Measurements from ENCODE around the gene ISOC2. TPM values are rescaled to one million over a fixed set of nuclear protein-coding genes. Genes with fewer than 3 reads are reported as not detected.
A peak's percentile ranks its signal among the peaks of the same experiment; 100 is the strongest.

ISOC2 gene
- total and polyA plus RNA-seq, 9 of the 15 experiments (the other 6 are each of a cell fraction or from before 2014, with no cell fraction given) = 1.2 to 229 (median 58.3) TPM

- TF ChIP-seq CHD1 (IDR thresholded peaks at IDR 0.05; ENCODE audit: low read length) (peak; percentile 99), HOMEZ (CRISPR knock-in tag; IDR thresholded peaks at IDR 0.05) (no peak), ATF6 (CRISPR knock-in tag; IDR thresholded peaks at IDR 0.05) (peak; percentile 3; the same call in 1 of the 2 replicates), SP2 (IDR thresholded peaks at IDR 0.05; ENCODE audit: extremely low read depth, low read depth, low read length, poor library complexity, severe bottlenecking) (peak; percentile 79), ARID4B (CRISPR knock-in tag; IDR thresholded peaks at IDR 0.05) (peak; percentile 85; the same call in 1 of the 2 replicates), KHSRP (IDR thresholded peaks at IDR 0.05) (no peak), PHF20 (IDR thresholded peaks at IDR 0.05; ENCODE audit: partially characterized antibody) (peak; percentile 79), TEAD1 (CRISPR knock-in tag; IDR thresholded peaks at IDR 0.05) (peak in 1 of 2 experiments; percentile 67; a peak in 1 of 4 replicates), MNT (conservative IDR thresholded peaks at IDR 0.05) (peak; percentile 98 to 99), PKNOX1 (IDR thresholded peaks at IDR 0.05) (peak; percentile 100), MXI1 (IDR thresholded peaks at IDR 0.05; ENCODE audit: low read depth, low read length) (peak; percentile 81), SMARCA4 (IDR thresholded peaks at IDR 0.05) (0 out of 2 replicates have a peak, but pooled peaks have one; percentile 59), POLR3G (IDR thresholded peaks at IDR 0.05; ENCODE audit: extremely low read depth, insufficient read length, insufficient replicate concordance) (no peak), ZNF384 (IDR thresholded peaks at IDR 0.05; ENCODE audit: low read depth, low read length) (no peak), MIER1 (IDR thresholded peaks at IDR 0.05; ENCODE audit: low read depth) (0 out of 2 replicates have a peak, but pooled peaks have one; percentile 32)
Observed at GRCh38 chr19:55461259-55461973, at the start of gene ISOC2 (continued).
